HCT116 (cell line): ENCODE results near the gene PKNOX2. TPM values are rescaled to one million over a fixed set of nuclear protein-coding genes. Genes with fewer than 3 reads are reported as not detected.

ENCODE experiments used
- ATAC-seq: fragments of 200-7000 bp; cut with Tn5 transposase; 2 replicates; pipeline ENCODE4 v1.9.1; 2020; ENCODE audit warnings: mild to moderate bottlenecking, moderate library complexity
- BruUV-seq: library from RNA; stranded (reverse); fragments of 400-500 nt; replicated peaks from 2 replicates; lab custom pipeline; 2021; lab: Mats Ljungman, UMichigan
- CTCF ChIA-PET: fragments of 300-600 bp; sonication (Branson Sonifier 250); formaldehyde crosslinking; loops from one replicate; lab custom pipeline; 2021; ENCODE audit warnings: antibody characterized with exemption; lab: Charles Lee
- POLR2A ChIA-PET: fragments of 300-600, 350-600 bp; sonication (Branson Sonifier 250); formaldehyde crosslinking; loops from one replicate; lab custom pipeline; 2021; ENCODE audit warnings: antibody characterized with exemption; lab: Charles Lee
- RAD21 ChIA-PET, 2 experiments: fragments of 300-600 bp; sonication (Branson Sonifier 250); formaldehyde crosslinking; loops; one replicate each; lab custom pipeline; 2023; ENCODE audit warnings: low total read pairs in 2 of 2; ENCODE audit not compliant: uncharacterized antibody in 2 of 2, unreplicated experiment in 2 of 2, low non-redundant PET in 1 of 2; lab: Charles Lee
- DNase-seq: peaks from one replicate; pipeline ENCODE4 v3.0.0-alpha.2; 2010; ENCODE audit warnings: low read depth, low spot score
- H2AFZ ChIP-seq: fragments of 200-600 bp; shearing (Covaris generic), sonication (generic); 2 replicates; pipeline ENCODE4 v1.6.1; 2017; ENCODE audit warnings: low read depth, mixed run types, mixed read lengths, antibody characterized with exemption, low read length; ENCODE audit not compliant: poor library complexity, severe bottlenecking
- H3K27ac ChIP-seq: 2 replicates; pipeline ENCODE4 v1.5.1; 2012; ENCODE audit warnings: low read depth, low read length
- H3K27me3 ChIP-seq: fragments of 200-600 bp; sonication (generic); 2 replicates; pipeline ENCODE4 v1.6.1; 2016; ENCODE audit warnings: mixed run types, low read length, mixed read lengths; ENCODE audit not compliant: insufficient read depth
- H3K36me3 ChIP-seq, 2 experiments: fragments of 200-500 bp in 1 of 2; fragments of 200-600 bp in 1 of 2; sonication (Bioruptor generic) in 1 of 2; sonication (generic) in 1 of 2; 2 replicates each; pipeline versions ENCODE4 v1.5.1 to v1.6.1; 2014 to 2016; ENCODE audit warnings: low read length in 2 of 2, inconsistent platforms in 1 of 2, mixed read lengths in 1 of 2, mixed run types in 1 of 2; ENCODE audit not compliant: insufficient read depth in 2 of 2, control insufficient read depth in 1 of 2
- H3K4me1 ChIP-seq, 2 experiments: fragments of 200-600 bp in 1 of 2; sonication (generic) in 1 of 2; 2 replicates each; pipeline versions ENCODE4 v1.5.1 to v1.6.1; 2012 to 2017; ENCODE audit warnings: low read length in 2 of 2, inconsistent platforms in 1 of 2, mild to moderate bottlenecking in 1 of 2, mixed read lengths in 1 of 2, mixed run types in 1 of 2, moderate library complexity in 1 of 2; ENCODE audit not compliant: insufficient read depth in 2 of 2, control insufficient read depth in 1 of 2
- H3K4me2 ChIP-seq: fragments of 200-600 bp; sonication (generic); 2 replicates; pipeline ENCODE4 v1.6.1; 2017; ENCODE audit warnings: mixed run types, low read length, mixed read lengths
- H3K4me3 ChIP-seq, 2 experiments: fragments of 200-600 bp in 1 of 2; sonication (generic) in 1 of 2; replicated peaks in 1 of 2; 2 replicates each; pipeline ENCODE4 v1.5.1; 2011 to 2016; ENCODE audit warnings: low read length in 2 of 2, control low read depth in 1 of 2, low read depth in 1 of 2, mild to moderate bottlenecking in 1 of 2, mixed read lengths in 1 of 2, mixed run types in 1 of 2
- H3K79me2 ChIP-seq: fragments of 200-600 bp; sonication (generic); 2 replicates; pipeline ENCODE4 v1.6.1; 2017; ENCODE audit warnings: mild to moderate bottlenecking, mixed run types, low read length, moderate library complexity, mixed read lengths; ENCODE audit not compliant: insufficient read depth
- H3K9ac ChIP-seq: fragments of 200-600 bp; sonication (generic); 2 replicates; pipeline ENCODE4 v1.6.1; 2016; ENCODE audit warnings: low read length, mixed read lengths
- H3K9me2 ChIP-seq: fragments of 200-600 bp; sonication (generic), shearing (Covaris generic); 2 replicates; pipeline ENCODE4 v1.6.1; 2017; ENCODE audit warnings: mixed run types, mild to moderate bottlenecking, moderate library complexity; ENCODE audit not compliant: insufficient read depth
- H3K9me3 ChIP-seq, 2 experiments: fragments of 200-500 bp in 1 of 2; fragments of 200-600 bp in 1 of 2; sonication (Bioruptor generic) in 1 of 2; sonication (generic) in 1 of 2; 2 replicates each; pipeline ENCODE4 v1.6.1; 2014 to 2017; ENCODE audit warnings: low read length in 2 of 2, mixed read lengths in 2 of 2, inconsistent platforms in 1 of 2, low read depth in 1 of 2, mild to moderate bottlenecking in 1 of 2, mixed run types in 1 of 2, moderate library complexity in 1 of 2; ENCODE audit not compliant: control insufficient read depth in 1 of 2, insufficient read depth in 1 of 2
- H4K20me1 ChIP-seq: fragments of 200-600 bp; sonication (generic), shearing (Covaris generic); 2 replicates; pipeline ENCODE4 v1.6.1; 2017; ENCODE audit warnings: mixed run types, mild to moderate bottlenecking, moderate library complexity; ENCODE audit not compliant: insufficient read depth
- ATF3 ChIP-seq: IDR thresholded peaks from 2 replicates; pipeline ENCODE4 v1.6.1; 2012
- CBX3 ChIP-seq: IDR thresholded peaks from 2 replicates; pipeline ENCODE4 v1.6.1; 2012; ENCODE audit warnings: low read depth
- CEBPB ChIP-seq: IDR thresholded peaks from 2 replicates; pipeline ENCODE4 v1.6.1; 2012; ENCODE audit warnings: low read depth
- CTCF ChIP-seq, 3 experiments: fragments of 200-600 bp in 1 of 3; sonication (generic) in 1 of 3; IDR thresholded peaks in 2 of 3; conservative IDR thresholded peaks in 1 of 3; 2 replicates each; pipeline ENCODE4 v1.5.1; 2012 to 2017; ENCODE audit warnings: low read depth in 2 of 3, low read length in 2 of 3, antibody characterized with exemption in 1 of 3, borderline replicate concordance in 1 of 3, control low read depth in 1 of 3, mild to moderate bottlenecking in 1 of 3, mixed read lengths in 1 of 3, mixed run types in 1 of 3, moderate library complexity in 1 of 3; ENCODE audit not compliant: insufficient read depth in 1 of 3
- EGR1 ChIP-seq: IDR thresholded peaks from 2 replicates; pipeline ENCODE4 v1.6.1; 2012; ENCODE audit warnings: low read depth
- ELF1 ChIP-seq: IDR thresholded peaks from 2 replicates; pipeline ENCODE4 v1.6.1; 2012; ENCODE audit warnings: low read depth, borderline replicate concordance
- EZH2phosphoT487 ChIP-seq: fragments of 200-600 bp; IDR thresholded peaks from 2 replicates; pipeline ENCODE4 v1.6.1; 2018; ENCODE audit warnings: antibody characterized with exemption, borderline replicate concordance
- FOSL1 ChIP-seq: IDR thresholded peaks from 2 replicates; pipeline ENCODE4 v1.6.1; 2012; ENCODE audit warnings: low read depth
- JUND ChIP-seq: IDR thresholded peaks from 2 replicates; pipeline ENCODE4 v1.6.1; 2012
- RAD21 ChIP-seq: IDR thresholded peaks from 2 replicates; pipeline ENCODE4 v1.6.1; 2012; ENCODE audit warnings: low read depth, mild to moderate bottlenecking
- SIN3A ChIP-seq: IDR thresholded peaks from 2 replicates; pipeline ENCODE4 v1.6.1; 2012; ENCODE audit warnings: low read depth
- SP1 ChIP-seq: IDR thresholded peaks from 2 replicates; pipeline ENCODE4 v1.6.1; 2012; ENCODE audit warnings: low read depth
- SRF ChIP-seq: IDR thresholded peaks from 2 replicates; pipeline ENCODE4 v1.6.1; 2012; ENCODE audit warnings: low read depth
- TCF7L2 ChIP-seq: IDR thresholded peaks from 2 replicates; pipeline ENCODE4 v1.7.0; 2011; ENCODE audit warnings: borderline replicate concordance, inconsistent platforms; ENCODE audit not compliant: insufficient read depth, insufficient read length; ENCODE audit errors: extremely low read depth
- ZBTB33 ChIP-seq: IDR thresholded peaks from 2 replicates; pipeline ENCODE4 v1.6.1; 2011; ENCODE audit warnings: mild to moderate bottlenecking, low read length, moderate library complexity; ENCODE audit not compliant: insufficient replicate concordance; ENCODE audit errors: extremely low read depth
- ZFX ChIP-seq: fragments of 450-650 bp; IDR thresholded peaks from 2 replicates; pipeline ENCODE4 v1.6.1; 2017
- intact Hi-C: fragments of 100-400 bp; cut with micrococcal nuclease; formaldehyde crosslinking; loops from 2 replicates; pipeline ENCODE4 v1.10.0; 2022
- total RNA-seq: library from RNA; stranded (reverse); gene quantifications from one replicate; pipeline ENCODE4 v1.2.1, GENCODE V29; 2021; ENCODE audit not compliant: unreplicated experiment

Gene PKNOX2
- total RNA-seq, 1 experiment from 2014 or later: 0.20 TPM

GRCh38 chr11:125136001-125136400 lies 28.6 kb upstream of the PKNOX2 start:
- no peaks in the 10 kb centered on the region for H3K36me3 ChIP-seq
- H3K9me3 ChIP-seq: no peaks in the 10 kb centered on the region
- ATAC-seq (no peak), DNase-seq (no peak)
- H3K4me1 ChIP-seq: no peaks in the 10 kb centered on the region
- H3K27ac ChIP-seq: no peak overlapping the region
- TF ChIP-seq RAD21 (no peak), SP1 (no peak), CBX3 (no peak), SIN3A (no peak)
- H4K20me1 ChIP-seq: no peaks in the 10 kb centered on the region
- H3K4me2 ChIP-seq: no peak overlapping the region
- POLR2A ChIA-PET: no interaction called here
- H3K27me3 ChIP-seq: peaks cover 3% of the 10 kb centered on the region; the same call in 1 of the 2 replicates
- H3K4me3 ChIP-seq: no peak overlapping the region
- CTCF ChIA-PET: interaction anchor here (1.2 kb wide), 1 partner anchor 12 kb away, joined by 3 read pairs; no protein-coding TSS in a partner anchor
- BruUV-seq: no TSS peak
- RAD21 ChIA-PET: no interaction called here
- H3K79me2 ChIP-seq: no peaks in the 10 kb centered on the region
- H3K9me2 ChIP-seq: no peaks in the 10 kb centered on the region
- H3K9ac ChIP-seq: no peak overlapping the region
- intact Hi-C loops: no loop called here
- H2AFZ ChIP-seq: no peak overlapping the region

- Histone ChIP-seq H3K27me3 (peaks cover 3% of the 10 kb centered on the region; the same call in 1 of the 2 replicates), H3K79me2 (no peaks in the 10 kb centered on the region), H2AFZ (no peak overlapping the region), H3K4me3 (no peak overlapping the region), H3K9me2 (no peaks in the 10 kb centered on the region), H4K20me1 (no peaks in the 10 kb centered on the region), H3K4me2 (no peak overlapping the region), H3K9ac (no peak overlapping the region), H3K36me3 (no peaks in the 10 kb centered on the region), H3K27ac (no peak overlapping the region), H3K4me1 (peaks cover 0 to 2% of the 10 kb centered on the region in 2 experiments; a peak in 1 of 4 replicates), H3K9me3 (no peaks in the 10 kb centered on the region)
- POLR2A ChIA-PET: no interaction called here
- DNase-seq: no peak
- no TSS peak for BruUV-seq
- no peak for ATAC-seq
- CTCF ChIA-PET: no interaction called here
- intact Hi-C loops: no loop called here
- RAD21 ChIA-PET: no interaction called here
- TF ChIP-seq FOSL1 (no peak), ELF1 (no peak), ZBTB33 (no peak), JUND (no peak), ATF3 (no peak), ZFX (no peak), SP1 (no peak), TCF7L2 (no peak), EGR1 (no peak), CEBPB (no peak), CTCF (IDR thresholded peaks at IDR 0.05 in 2 of 3, conservative IDR thresholded peaks at IDR 0.05 in 1 of 3; ENCODE audit: borderline replicate concordance in 1 of 3, insufficient read depth in 1 of 3, low read depth in 2 of 3, low read length in 2 of 3) (no peak), EZH2phosphoT487 (no peak), RAD21 (no peak), SRF (no peak)
Observed at GRCh38 chr11:125138966-125139365, 25.6 kb upstream of the PKNOX2 start.
